WERI-Rb-1 (cell line): ENCODE data around the gene MACROD2.
A peak's percentile ranks its signal among the peaks of the same experiment; 100 is the strongest.

Experiments
- DNase-seq: peaks from one replicate; pipeline ENCODE4 v3.0.0-alpha.2; 2020
- H3K27ac ChIP-seq: fragments of 250-450 bp; sonication (Bioruptor Pico); 2 replicates; pipeline ENCODE4 v1.5.1; 2020; ENCODE audit warnings: mild to moderate bottlenecking, moderate library complexity
- H3K27me3 ChIP-seq: fragments of 250-450 bp; sonication (Bioruptor Pico); 2 replicates; pipeline ENCODE4 v1.5.1; 2021; ENCODE audit warnings: mild to moderate bottlenecking, low read depth, moderate library complexity; ENCODE audit not compliant: insufficient read depth, severe bottlenecking
- H3K36me3 ChIP-seq: fragments of 250-450 bp; sonication (Bioruptor Pico); 2 replicates; pipeline ENCODE4 v1.5.1; 2020; ENCODE audit warnings: mild to moderate bottlenecking, moderate library complexity
- H3K4me3 ChIP-seq: 2 replicates; pipeline ENCODE4 v1.5.1; 2011; ENCODE audit warnings: low read depth, mild to moderate bottlenecking, control low read depth, low read length
- H3K9me3 ChIP-seq: fragments of 250-450 bp; sonication (Bioruptor Pico); 2 replicates; pipeline ENCODE4 v1.5.1; 2021; ENCODE audit warnings: mild to moderate bottlenecking, moderate library complexity; ENCODE audit not compliant: severe bottlenecking
- TF ChIP-seq, protein P1 (sequence below): IDR thresholded peaks from 2 replicates; pipeline ENCODE4 v1.5.1; 2011; ENCODE audit warnings: low read depth, mild to moderate bottlenecking, control low read depth, inconsistent platforms, low read length

The MACROD2 gene

GRCh38 chr20:14845199-14846160 is 850.2 kb downstream of the MACROD2 start:
- no peak overlapping the region for H3K4me3 ChIP-seq
- H3K9me3 ChIP-seq: no peaks in the 10 kb centered on the region
- no peak for DNase-seq
- no peaks in the 10 kb centered on the region for H3K27me3 ChIP-seq
- H3K27ac ChIP-seq: no peak overlapping the region
- no peaks in the 10 kb centered on the region for H3K36me3 ChIP-seq
- TF ChIP-seq, protein P1, sequence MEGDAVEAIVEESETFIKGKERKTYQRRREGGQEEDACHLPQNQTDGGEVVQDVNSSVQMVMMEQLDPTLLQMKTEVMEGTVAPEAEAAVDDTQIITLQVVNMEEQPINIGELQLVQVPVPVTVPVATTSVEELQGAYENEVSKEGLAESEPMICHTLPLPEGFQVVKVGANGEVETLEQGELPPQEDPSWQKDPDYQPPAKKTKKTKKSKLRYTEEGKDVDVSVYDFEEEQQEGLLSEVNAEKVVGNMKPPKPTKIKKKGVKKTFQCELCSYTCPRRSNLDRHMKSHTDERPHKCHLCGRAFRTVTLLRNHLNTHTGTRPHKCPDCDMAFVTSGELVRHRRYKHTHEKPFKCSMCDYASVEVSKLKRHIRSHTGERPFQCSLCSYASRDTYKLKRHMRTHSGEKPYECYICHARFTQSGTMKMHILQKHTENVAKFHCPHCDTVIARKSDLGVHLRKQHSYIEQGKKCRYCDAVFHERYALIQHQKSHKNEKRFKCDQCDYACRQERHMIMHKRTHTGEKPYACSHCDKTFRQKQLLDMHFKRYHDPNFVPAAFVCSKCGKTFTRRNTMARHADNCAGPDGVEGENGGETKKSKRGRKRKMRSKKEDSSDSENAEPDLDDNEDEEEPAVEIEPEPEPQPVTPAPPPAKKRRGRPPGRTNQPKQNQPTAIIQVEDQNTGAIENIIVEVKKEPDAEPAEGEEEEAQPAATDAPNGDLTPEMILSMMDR: no peak

- TF ChIP-seq, protein P1: no peak
- no peaks in the 10 kb centered on the region for H3K36me3 ChIP-seq
- H3K9me3 ChIP-seq: no peaks in the 10 kb centered on the region
- H3K27ac ChIP-seq: no peak overlapping the region
- no peaks in the 10 kb centered on the region for H3K27me3 ChIP-seq
- H3K4me3 ChIP-seq: no peak overlapping the region
- no peak for DNase-seq
Measured at GRCh38 chr20:14848806-14849205, 853.5 kb downstream of the MACROD2 start.

DNA sequence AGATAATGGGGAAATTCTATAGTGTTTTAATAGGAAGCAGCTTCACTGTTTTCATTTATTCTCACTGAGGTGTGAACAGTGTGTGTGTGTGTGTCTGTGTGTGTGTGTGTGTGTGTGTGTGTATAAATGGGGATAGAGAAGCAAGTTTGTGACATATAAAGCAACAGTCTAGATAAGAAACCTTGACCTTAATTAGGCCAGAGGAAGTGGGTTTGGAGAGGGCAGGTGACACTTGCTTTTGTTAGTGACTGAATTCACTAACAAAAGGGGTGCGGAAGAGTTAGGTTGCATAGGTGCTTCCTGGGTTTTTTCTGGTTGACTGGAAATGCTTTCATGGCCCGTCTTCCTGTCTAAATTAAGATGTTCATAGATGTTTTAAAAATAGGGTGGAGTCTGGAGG is 857.8 kb downstream of the MACROD2 start:
- Histone ChIP-seq H3K4me3 (no peak overlapping the region), H3K9me3 (no peaks in the 10 kb centered on the region), H3K36me3 (no peaks in the 10 kb centered on the region), H3K27ac (no peak overlapping the region), H3K27me3 (no peaks in the 10 kb centered on the region)
- DNase-seq: no peak
- TF ChIP-seq, protein P1: no peak

DNA sequence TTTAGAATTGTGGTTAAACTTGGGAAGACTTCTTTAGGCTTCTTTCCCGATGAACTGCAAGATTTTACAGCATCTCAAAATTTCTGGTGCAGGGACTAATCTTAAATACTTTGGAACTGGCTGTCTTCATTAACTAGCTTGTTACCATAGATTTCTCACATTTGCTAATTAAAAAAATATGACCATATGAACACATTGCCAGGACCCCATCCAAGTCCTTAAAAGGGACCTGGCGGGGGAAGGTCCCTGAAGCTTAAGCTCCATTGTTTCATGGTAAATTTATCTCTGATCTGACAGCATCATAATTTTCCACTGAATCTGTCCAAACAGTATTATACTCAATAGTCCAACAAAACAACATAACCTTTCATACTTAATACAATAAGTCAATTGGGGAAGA is 859.9 kb downstream of the MACROD2 start:
- no peak overlapping the region for H3K27ac ChIP-seq
- H3K27me3 ChIP-seq: no peaks in the 10 kb centered on the region
- H3K4me3 ChIP-seq: no peak overlapping the region
- no peaks in the 10 kb centered on the region for H3K9me3 ChIP-seq
- TF ChIP-seq, protein P1: no peak
- no peak for DNase-seq
- H3K36me3 ChIP-seq: no peaks in the 10 kb centered on the region

- DNase-seq: no peak
- no peak overlapping the region for H3K27ac ChIP-seq
- H3K4me3 ChIP-seq: no peak overlapping the region
- H3K36me3 ChIP-seq: no peaks in the 10 kb centered on the region
- H3K9me3 ChIP-seq: no peaks in the 10 kb centered on the region
- no peaks in the 10 kb centered on the region for H3K27me3 ChIP-seq
- TF ChIP-seq, protein P1: no peak
Measured at GRCh38 chr20:14859627-14860026, 864.3 kb downstream of the MACROD2 start.

DNA sequence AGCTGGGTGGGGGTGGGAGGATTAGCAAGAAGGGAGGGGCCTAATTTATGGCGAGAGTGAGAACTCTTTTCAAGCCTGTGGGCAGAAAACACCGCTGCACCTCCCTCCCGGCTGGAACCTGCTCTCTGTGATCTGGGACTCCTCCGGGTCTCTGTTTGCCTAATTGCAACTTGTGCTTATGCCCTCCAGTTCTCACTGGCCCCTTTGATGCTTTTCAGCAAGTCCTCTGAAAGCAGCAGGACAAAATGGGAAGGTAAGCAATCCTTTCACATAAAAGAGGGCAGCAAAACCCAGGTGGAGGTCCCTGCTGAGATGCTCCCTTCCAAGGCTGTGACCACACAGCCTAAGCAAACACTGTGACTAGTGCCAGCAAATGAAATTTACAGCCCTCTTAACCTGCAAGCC is 865.1 kb downstream of the MACROD2 start:
- peak; percentile 22 for DNase-seq
- Histone ChIP-seq H3K27ac (no peak overlapping the region), H3K4me3 (no peak overlapping the region; the same call in 1 of the 2 replicates)

More for the DNA sequence above, 865.1 kb downstream of the MACROD2 start:
- no peaks in the 10 kb centered on the region for H3K9me3 ChIP-seq
- TF ChIP-seq, protein P1: no peak
- no peaks in the 10 kb centered on the region for H3K27me3 ChIP-seq
- no peaks in the 10 kb centered on the region for H3K36me3 ChIP-seq
